Neural cell (in vitro differentiated cells): ENCODE measurements around the gene GAPDH. TPM values are rescaled to one million over a fixed set of nuclear protein-coding genes. Genes with fewer than 3 reads are reported as not detected.

Source experiments
- H2AFZ ChIP-seq: fragments of 200-600, 300-800 bp; sonication (generic), shearing (Covaris generic); 2 replicates; pipeline ENCODE4 v1.6.0; 2014; ENCODE audit warnings: low read depth, mild to moderate bottlenecking, antibody characterized with exemption, low read length, moderate library complexity
- H3F3A ChIP-seq: fragments of 200-600 bp; shearing (Covaris generic); 2 replicates; pipeline ENCODE4 v1.6.1; 2016; ENCODE audit warnings: mild to moderate bottlenecking, moderate library complexity, mixed read lengths, antibody characterized with exemption, low read length; ENCODE audit not compliant: insufficient read depth, poor library complexity, severe bottlenecking
- H3K27ac ChIP-seq: fragments of 200-600, 300-800 bp; sonication (generic), shearing (Covaris generic); 2 replicates; pipeline ENCODE4 v1.5.1; 2014; ENCODE audit warnings: mild to moderate bottlenecking, low read length, moderate library complexity
- H3K27me3 ChIP-seq: fragments of 300-800, 200-600 bp; sonication (generic), shearing (Covaris generic); 2 replicates; pipeline ENCODE4 v1.6.0; 2014; ENCODE audit warnings: mild to moderate bottlenecking, low read depth, low read length, moderate library complexity; ENCODE audit not compliant: insufficient read depth
- H3K36me3 ChIP-seq: fragments of 300-800, 200-600 bp; sonication (generic), shearing (Covaris generic); 2 replicates; pipeline ENCODE4 v1.5.1; 2014; ENCODE audit warnings: mild to moderate bottlenecking, antibody characterized with exemption, low read length, moderate library complexity; ENCODE audit not compliant: insufficient read depth
- H3K4me2 ChIP-seq: fragments of 300-800, 200-600 bp; sonication (generic), shearing (Covaris generic); 2 replicates; pipeline ENCODE4 v1.6.0; 2014; ENCODE audit warnings: mild to moderate bottlenecking, low read length
- H3K4me3 ChIP-seq: fragments of 300-800, 200-600 bp; sonication (generic), shearing (Covaris generic); 2 replicates; pipeline ENCODE4 v1.5.1; 2014; ENCODE audit warnings: mild to moderate bottlenecking, low read length, moderate library complexity
- H3K79me2 ChIP-seq: fragments of 200-600 bp; shearing (Covaris generic); replicated peaks from 2 replicates; pipeline ENCODE4 v1.6.0; 2014; ENCODE audit warnings: mild to moderate bottlenecking, low read length, moderate library complexity; ENCODE audit not compliant: insufficient read depth
- H3K9ac ChIP-seq: fragments of 300-800, 200-600 bp; sonication (generic), shearing (Covaris generic); 2 replicates; pipeline ENCODE4 v1.6.1; 2016; ENCODE audit warnings: mild to moderate bottlenecking, low read length, mixed read lengths
- H3K9me2 ChIP-seq: fragments of 200-600 bp; shearing (Covaris generic); 2 replicates; pipeline ENCODE4 v1.6.1; 2016; ENCODE audit warnings: mild to moderate bottlenecking, low read length, mixed read lengths; ENCODE audit not compliant: insufficient read depth
- H3K9me3 ChIP-seq: fragments of 200-600, 300-800 bp; sonication (generic), shearing (Covaris generic); 2 replicates; pipeline ENCODE4 v1.6.1; 2016; ENCODE audit warnings: mild to moderate bottlenecking, mixed run types, low read length, moderate library complexity, mixed read lengths
- H4K20me1 ChIP-seq: fragments of 200-600 bp; shearing (Covaris generic); 2 replicates; pipeline ENCODE4 v1.6.1; 2016; ENCODE audit warnings: mild to moderate bottlenecking, mixed run types; ENCODE audit not compliant: insufficient read depth
- EP300 ChIP-seq: fragments of 450-650 bp; conservative IDR thresholded peaks from 2 replicates; pipeline ENCODE4 v1.6.1; 2014; ENCODE audit warnings: antibody characterized with exemption, mild to moderate bottlenecking, moderate library complexity; ENCODE audit not compliant: poor library complexity, severe bottlenecking
- EZH2 ChIP-seq: fragments of 200-600, 300-800 bp; shearing (Covaris generic), sonication (generic); IDR thresholded peaks from 2 replicates; pipeline ENCODE4 v1.6.1; 2014; ENCODE audit warnings: antibody characterized with exemption, low read length, borderline replicate concordance, mild to moderate bottlenecking; ENCODE audit not compliant: insufficient read depth, poor library complexity, severe bottlenecking
- MXI1 ChIP-seq: fragments of 450-650 bp; conservative IDR thresholded peaks from 2 replicates; pipeline ENCODE4 v1.6.1; 2014; ENCODE audit warnings: antibody characterized with exemption, mild to moderate bottlenecking; ENCODE audit not compliant: poor library complexity, severe bottlenecking
- POLR2AphosphoS5 ChIP-seq: IDR thresholded peaks from 2 replicates; pipeline ENCODE4 v1.6.1; 2012
- RAD21 ChIP-seq: fragments of 450-650 bp; conservative IDR thresholded peaks from 2 replicates; pipeline ENCODE4 v1.6.1; 2014; ENCODE audit warnings: antibody characterized with exemption, mild to moderate bottlenecking, moderate library complexity
- SMC3 ChIP-seq: fragments of 450-650 bp; conservative IDR thresholded peaks from 2 replicates; pipeline ENCODE4 v1.6.1; 2014; ENCODE audit warnings: antibody characterized with exemption, mild to moderate bottlenecking, moderate library complexity; ENCODE audit not compliant: poor library complexity
- TAF1 ChIP-seq: IDR thresholded peaks from 2 replicates; pipeline ENCODE4 v1.6.1; 2012; ENCODE audit warnings: low read depth
- polyA plus RNA-seq: library from polyadenylated mRNA; depleted of rRNA; stranded (reverse); fragments of >200 nt; gene quantifications from 2 replicates; pipeline ENCODE4 v1.2.3, GENCODE V29; 2014
- TF ChIP-seq, protein P1 (sequence below): fragments of 450-650 bp; IDR thresholded peaks from 2 replicates; pipeline ENCODE4 v1.5.1; 2014; ENCODE audit warnings: antibody characterized with exemption, mild to moderate bottlenecking, moderate library complexity; ENCODE audit not compliant: poor library complexity, severe bottlenecking
- TF ChIP-seq, protein P2 (sequence below): IDR thresholded peaks from 2 replicates; pipeline ENCODE4 v1.6.1; 2012; ENCODE audit warnings: borderline replicate concordance

GAPDH gene
- polyA plus RNA-seq, 1 donor from 2014 or later: 1,673 TPM

DNA sequence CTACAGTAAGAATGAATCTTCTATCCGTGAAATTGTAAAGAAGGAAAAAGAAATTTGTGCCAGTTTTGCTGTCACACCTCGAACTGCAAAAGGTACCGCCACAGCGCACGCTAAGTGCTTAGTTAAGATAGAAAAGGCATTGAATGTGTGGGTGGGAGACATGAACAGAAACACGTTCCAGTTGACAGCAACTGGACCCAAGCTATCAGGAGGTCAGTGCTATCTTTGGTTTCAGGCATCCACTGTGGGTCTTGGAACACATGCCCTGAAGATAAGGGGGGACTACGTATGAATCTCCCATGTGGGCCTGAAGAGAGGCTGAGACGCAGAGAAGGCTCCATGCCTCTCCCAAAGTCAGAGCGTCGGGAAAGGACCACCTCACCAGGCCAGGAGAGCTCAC lies 11.7 kb downstream of the GAPDH start:
- Histone ChIP-seq H3K27ac (no peak overlapping the region), H3K9me2 (no peaks in the 10 kb centered on the region), H3K4me2 (no peak overlapping the region), H2AFZ (no peak overlapping the region), H3K79me2 (no peaks in the 10 kb centered on the region), H3K9me3 (no peaks in the 10 kb centered on the region), H3K9ac (no peak overlapping the region), H4K20me1 (no peaks in the 10 kb centered on the region), H3K36me3 (no peaks in the 10 kb centered on the region), H3F3A (no peaks in the 10 kb centered on the region), H3K27me3 (no peaks in the 10 kb centered on the region), H3K4me3 (no peak overlapping the region)
- TF ChIP-seq SMC3: no peak
- TF ChIP-seq EZH2: no peak
- TF ChIP-seq RAD21: no peak
- TF ChIP-seq TAF1: no peak
- TF ChIP-seq, protein P1, sequence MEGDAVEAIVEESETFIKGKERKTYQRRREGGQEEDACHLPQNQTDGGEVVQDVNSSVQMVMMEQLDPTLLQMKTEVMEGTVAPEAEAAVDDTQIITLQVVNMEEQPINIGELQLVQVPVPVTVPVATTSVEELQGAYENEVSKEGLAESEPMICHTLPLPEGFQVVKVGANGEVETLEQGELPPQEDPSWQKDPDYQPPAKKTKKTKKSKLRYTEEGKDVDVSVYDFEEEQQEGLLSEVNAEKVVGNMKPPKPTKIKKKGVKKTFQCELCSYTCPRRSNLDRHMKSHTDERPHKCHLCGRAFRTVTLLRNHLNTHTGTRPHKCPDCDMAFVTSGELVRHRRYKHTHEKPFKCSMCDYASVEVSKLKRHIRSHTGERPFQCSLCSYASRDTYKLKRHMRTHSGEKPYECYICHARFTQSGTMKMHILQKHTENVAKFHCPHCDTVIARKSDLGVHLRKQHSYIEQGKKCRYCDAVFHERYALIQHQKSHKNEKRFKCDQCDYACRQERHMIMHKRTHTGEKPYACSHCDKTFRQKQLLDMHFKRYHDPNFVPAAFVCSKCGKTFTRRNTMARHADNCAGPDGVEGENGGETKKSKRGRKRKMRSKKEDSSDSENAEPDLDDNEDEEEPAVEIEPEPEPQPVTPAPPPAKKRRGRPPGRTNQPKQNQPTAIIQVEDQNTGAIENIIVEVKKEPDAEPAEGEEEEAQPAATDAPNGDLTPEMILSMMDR: no peak
- no peak for TF ChIP-seq POLR2AphosphoS5
- TF ChIP-seq MXI1: no peak
- TF ChIP-seq, protein P2, sequence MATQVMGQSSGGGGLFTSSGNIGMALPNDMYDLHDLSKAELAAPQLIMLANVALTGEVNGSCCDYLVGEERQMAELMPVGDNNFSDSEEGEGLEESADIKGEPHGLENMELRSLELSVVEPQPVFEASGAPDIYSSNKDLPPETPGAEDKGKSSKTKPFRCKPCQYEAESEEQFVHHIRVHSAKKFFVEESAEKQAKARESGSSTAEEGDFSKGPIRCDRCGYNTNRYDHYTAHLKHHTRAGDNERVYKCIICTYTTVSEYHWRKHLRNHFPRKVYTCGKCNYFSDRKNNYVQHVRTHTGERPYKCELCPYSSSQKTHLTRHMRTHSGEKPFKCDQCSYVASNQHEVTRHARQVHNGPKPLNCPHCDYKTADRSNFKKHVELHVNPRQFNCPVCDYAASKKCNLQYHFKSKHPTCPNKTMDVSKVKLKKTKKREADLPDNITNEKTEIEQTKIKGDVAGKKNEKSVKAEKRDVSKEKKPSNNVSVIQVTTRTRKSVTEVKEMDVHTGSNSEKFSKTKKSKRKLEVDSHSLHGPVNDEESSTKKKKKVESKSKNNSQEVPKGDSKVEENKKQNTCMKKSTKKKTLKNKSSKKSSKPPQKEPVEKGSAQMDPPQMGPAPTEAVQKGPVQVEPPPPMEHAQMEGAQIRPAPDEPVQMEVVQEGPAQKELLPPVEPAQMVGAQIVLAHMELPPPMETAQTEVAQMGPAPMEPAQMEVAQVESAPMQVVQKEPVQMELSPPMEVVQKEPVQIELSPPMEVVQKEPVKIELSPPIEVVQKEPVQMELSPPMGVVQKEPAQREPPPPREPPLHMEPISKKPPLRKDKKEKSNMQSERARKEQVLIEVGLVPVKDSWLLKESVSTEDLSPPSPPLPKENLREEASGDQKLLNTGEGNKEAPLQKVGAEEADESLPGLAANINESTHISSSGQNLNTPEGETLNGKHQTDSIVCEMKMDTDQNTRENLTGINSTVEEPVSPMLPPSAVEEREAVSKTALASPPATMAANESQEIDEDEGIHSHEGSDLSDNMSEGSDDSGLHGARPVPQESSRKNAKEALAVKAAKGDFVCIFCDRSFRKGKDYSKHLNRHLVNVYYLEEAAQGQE: no peak
- TF ChIP-seq EP300: no peak

DNA sequence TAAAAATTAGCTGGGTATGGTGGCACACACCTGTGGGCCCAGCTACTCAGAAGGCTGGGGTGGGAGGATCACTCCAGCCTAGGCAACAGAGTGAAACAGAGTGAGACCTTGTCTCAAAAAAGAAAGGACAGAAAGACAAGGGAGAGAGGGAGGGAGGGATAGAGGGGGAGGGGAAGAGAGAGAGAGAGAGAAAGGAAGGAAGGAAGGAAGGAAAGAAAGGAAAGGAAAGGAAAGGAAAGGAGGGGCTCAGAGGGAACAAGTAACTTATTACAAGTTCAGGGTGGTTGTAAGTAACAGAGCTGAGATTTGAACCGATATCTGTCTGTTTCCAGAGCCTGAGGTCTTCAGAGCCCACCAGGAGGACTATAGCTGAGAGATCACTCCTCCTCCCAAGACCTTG lies 13.2 kb downstream of the GAPDH start:
- Histone ChIP-seq H3K9ac (no peak overlapping the region), H2AFZ (no peak overlapping the region), H3K9me3 (no peaks in the 10 kb centered on the region), H3K4me2 (no peak overlapping the region), H4K20me1 (no peaks in the 10 kb centered on the region), H3K27me3 (no peaks in the 10 kb centered on the region), H3K36me3 (no peaks in the 10 kb centered on the region), H3K79me2 (peaks cover 6% of the 10 kb centered on the region), H3F3A (no peaks in the 10 kb centered on the region), H3K4me3 (no peak overlapping the region), H3K27ac (no peak overlapping the region), H3K9me2 (no peaks in the 10 kb centered on the region)
- TF ChIP-seq, protein P1: no peak
- TF ChIP-seq SMC3 (no peak), EZH2 (no peak), POLR2AphosphoS5 (no peak), EP300 (no peak), MXI1 (no peak), TAF1 (no peak), RAD21 (no peak)
- TF ChIP-seq, protein P2: no peak
